Keratinocyte (primary cell): Measurements from ENCODE around the gene DLG1. TPM values are rescaled to one million over a fixed set of nuclear protein-coding genes. Genes with fewer than 3 reads are reported as not detected.

Experiments
- DNase-seq: peaks from one replicate; pipeline ENCODE4 v3.0.0-alpha.2; 2011; ENCODE audit warnings: low read depth, missing footprints, low spot score
- FAIRE-seq: peaks from 2 replicates; lab custom pipeline; 2011; peaks lifted over from hg19 to GRCh38; lab: Jason Lieb, UNC
- H2AFZ ChIP-seq: 2 replicates; pipeline ENCODE4 v1.6.0; 2012; ENCODE audit warnings: low read length, control low read depth, inconsistent platforms; ENCODE audit not compliant: control insufficient read depth
- H3K27ac ChIP-seq: 2 replicates; pipeline ENCODE4 v1.5.1; 2011; ENCODE audit warnings: low read length; ENCODE audit not compliant: control insufficient read depth, insufficient read depth
- H3K27me3 ChIP-seq: 3 replicates; pipeline ENCODE4 v1.6.0; 2011; ENCODE audit warnings: low read length; ENCODE audit not compliant: control insufficient read depth, insufficient read depth; ENCODE audit errors: extremely low read depth
- H3K36me3 ChIP-seq, 2 experiments: 2 replicates in 1 of 2; 3 replicates in 1 of 2; pipeline ENCODE4 v1.5.1; 2011; ENCODE audit warnings: low read length in 2 of 2, mild to moderate bottlenecking in 1 of 2; ENCODE audit not compliant: control insufficient read depth in 2 of 2, insufficient read depth in 2 of 2; ENCODE audit errors: extremely low read depth in 1 of 2
- H3K4me1 ChIP-seq: 3 replicates; pipeline ENCODE4 v1.5.1; 2011; ENCODE audit warnings: low read length; ENCODE audit not compliant: control insufficient read depth, insufficient read depth; ENCODE audit errors: extremely low read depth
- H3K4me2 ChIP-seq: 3 replicates; pipeline ENCODE4 v1.6.0; 2011; ENCODE audit warnings: low read depth, low read length; ENCODE audit not compliant: control insufficient read depth, insufficient read depth; ENCODE audit errors: extremely low read depth
- H3K4me3 ChIP-seq, 3 experiments: fragments of 200-600 bp in 1 of 3; sonication (generic) in 1 of 3; 2 replicates in 2 of 3; 3 replicates in 1 of 3; pipeline ENCODE4 v1.5.1; 2011 to 2016; ENCODE audit warnings: low read length in 3 of 3, mild to moderate bottlenecking in 3 of 3, control low read depth in 2 of 3, inconsistent platforms in 1 of 3, low read depth in 1 of 3, mixed read lengths in 1 of 3, mixed run types in 1 of 3, moderate library complexity in 1 of 3; ENCODE audit not compliant: control insufficient read depth in 2 of 3, insufficient read depth in 2 of 3; ENCODE audit errors: extremely low read depth in 1 of 3
- H3K79me2 ChIP-seq: 2 replicates; pipeline ENCODE4 v1.6.0; 2012; ENCODE audit warnings: low read length; ENCODE audit not compliant: control insufficient read depth, insufficient read depth
- H3K9ac ChIP-seq: 3 replicates; pipeline ENCODE4 v1.6.0; 2011; ENCODE audit warnings: low read length; ENCODE audit not compliant: control insufficient read depth, insufficient read depth; ENCODE audit errors: extremely low read depth
- H3K9me1 ChIP-seq: 3 replicates; pipeline ENCODE4 v1.6.0; 2011; ENCODE audit warnings: low read length; ENCODE audit not compliant: control insufficient read depth, insufficient read depth; ENCODE audit errors: extremely low read depth
- H3K9me3 ChIP-seq: 2 replicates; pipeline ENCODE4 v1.5.1; 2012; ENCODE audit warnings: low read depth, low read length; ENCODE audit not compliant: control insufficient read depth
- H4K20me1 ChIP-seq: 3 replicates; pipeline ENCODE4 v1.6.0; 2011; ENCODE audit warnings: low read length; ENCODE audit not compliant: control insufficient read depth, insufficient read depth; ENCODE audit errors: extremely low read depth
- EZH2 ChIP-seq: IDR thresholded peaks from one replicate; pipeline ENCODE4 v1.6.1; 2012; ENCODE audit warnings: inconsistent platforms, mild to moderate bottlenecking, low read length, moderate library complexity
- dilution Hi-C: fragments of 300-500 bp; cut with MboI; formaldehyde crosslinking; loops from one replicate; pipeline ENCODE4 v1.7.0; 2020; ENCODE audit warnings: low sequenced_read_pairs; ENCODE audit not compliant: extremely low pct_ligation_motif_present
- polyA plus RNA-seq, 5 experiments: library from polyadenylated mRNA; depleted of rRNA in 3 of 5; stranded (reverse) in 3 of 5; stranded (forward) in 1 of 5; unstranded in 1 of 5; fragments of >200 nt; gene quantifications; 1 replicate in 1 of 5; 2 replicates in 3 of 5; 3 replicates in 1 of 5; pipeline versions ENCODE4 v1.2.1 to v1.2.3, GENCODE V29; 2011 to 2012; ENCODE audit warnings: missing spikeins in 2 of 5, low read depth in 1 of 5, low replicate concordance in 1 of 5
- TF ChIP-seq, protein P1 (sequence below), 3 experiments: IDR thresholded peaks in 1 of 3; conservative IDR thresholded peaks in 1 of 3; optimal IDR thresholded peaks in 1 of 3; 2 replicates in 2 of 3; 3 replicates in 1 of 3; pipeline versions ENCODE3 to v1.5.1; 2011; ENCODE audit warnings: low read length in 3 of 3, mild to moderate bottlenecking in 3 of 3, moderate library complexity in 2 of 3, control low read depth in 1 of 3, inconsistent platforms in 1 of 3; ENCODE audit not compliant: insufficient read depth in 2 of 3; ENCODE audit errors: extremely low read depth in 1 of 3

DLG1 gene
- polyA plus RNA-seq, 1 donor (not counting 4 experiments of a cell fraction or from before 2014, with no cell fraction given), result 139 TPM

- no peak overlapping the region for H2AFZ ChIP-seq
- no peaks in the 10 kb centered on the region for H3K9me3 ChIP-seq
- dilution Hi-C loops, result no loop called here
- peak; percentile 53 for FAIRE-seq
- peaks cover 3 to 8% of the 10 kb centered on the region in 2 experiments for H3K36me3 ChIP-seq
- H3K79me2 ChIP-seq, result peaks cover 87% of the 10 kb centered on the region
- peaks cover 12% of the 10 kb centered on the region for H4K20me1 ChIP-seq
- H3K27ac ChIP-seq, result no peak overlapping the region
- H3K4me1 ChIP-seq, result peaks cover 6% of the 10 kb centered on the region
- no peak overlapping the region for H3K9ac ChIP-seq
- H3K27me3 ChIP-seq, result no peaks in the 10 kb centered on the region
- TF ChIP-seq, protein P1, sequence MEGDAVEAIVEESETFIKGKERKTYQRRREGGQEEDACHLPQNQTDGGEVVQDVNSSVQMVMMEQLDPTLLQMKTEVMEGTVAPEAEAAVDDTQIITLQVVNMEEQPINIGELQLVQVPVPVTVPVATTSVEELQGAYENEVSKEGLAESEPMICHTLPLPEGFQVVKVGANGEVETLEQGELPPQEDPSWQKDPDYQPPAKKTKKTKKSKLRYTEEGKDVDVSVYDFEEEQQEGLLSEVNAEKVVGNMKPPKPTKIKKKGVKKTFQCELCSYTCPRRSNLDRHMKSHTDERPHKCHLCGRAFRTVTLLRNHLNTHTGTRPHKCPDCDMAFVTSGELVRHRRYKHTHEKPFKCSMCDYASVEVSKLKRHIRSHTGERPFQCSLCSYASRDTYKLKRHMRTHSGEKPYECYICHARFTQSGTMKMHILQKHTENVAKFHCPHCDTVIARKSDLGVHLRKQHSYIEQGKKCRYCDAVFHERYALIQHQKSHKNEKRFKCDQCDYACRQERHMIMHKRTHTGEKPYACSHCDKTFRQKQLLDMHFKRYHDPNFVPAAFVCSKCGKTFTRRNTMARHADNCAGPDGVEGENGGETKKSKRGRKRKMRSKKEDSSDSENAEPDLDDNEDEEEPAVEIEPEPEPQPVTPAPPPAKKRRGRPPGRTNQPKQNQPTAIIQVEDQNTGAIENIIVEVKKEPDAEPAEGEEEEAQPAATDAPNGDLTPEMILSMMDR (optimal IDR thresholded peaks at IDR 0.05 in 1 of 3, IDR thresholded peaks at IDR 0.05 in 1 of 3, conservative IDR thresholded peaks at IDR 0.05 in 1 of 3; ENCODE audit: extremely low read depth in 1 of 3, insufficient read depth in 2 of 3, low read length in 3 of 3), result peak in 2 of 3 experiments; percentile 61 to 70
- no peak for TF ChIP-seq EZH2
- no peaks in the 10 kb centered on the region for H3K9me1 ChIP-seq
- DNase-seq, result peak; percentile 17
- no peak overlapping the region for H3K4me3 ChIP-seq
- H3K4me2 ChIP-seq, result no peak overlapping the region
Observed at GRCh38 chr3:197186887-197187588, 111.4 kb downstream of the DLG1 start.

- H3K4me1 ChIP-seq, result no peaks in the 10 kb centered on the region
- H3K4me2 ChIP-seq, result no peak overlapping the region
- H3K27ac ChIP-seq, result no peak overlapping the region
- no peak overlapping the region for H2AFZ ChIP-seq
- H3K36me3 ChIP-seq, result peaks cover 2 to 3% of the 10 kb centered on the region in 2 experiments
- no peak overlapping the region for H3K9ac ChIP-seq
- FAIRE-seq (peak; percentile 52), DNase-seq (no peak)
- no peaks in the 10 kb centered on the region for H3K27me3 ChIP-seq
- H3K9me3 ChIP-seq, result no peaks in the 10 kb centered on the region
- dilution Hi-C loops, result no loop called here
- H3K79me2 ChIP-seq, result peaks cover 85% of the 10 kb centered on the region
- H4K20me1 ChIP-seq, result peaks cover 8% of the 10 kb centered on the region
- no peak for TF ChIP-seq EZH2
- TF ChIP-seq, protein P1 (optimal IDR thresholded peaks at IDR 0.05 in 1 of 3, IDR thresholded peaks at IDR 0.05 in 1 of 3, conservative IDR thresholded peaks at IDR 0.05 in 1 of 3; ENCODE audit: extremely low read depth in 1 of 3, insufficient read depth in 2 of 3, low read length in 3 of 3), result no peak
- H3K4me3 ChIP-seq, result no peak overlapping the region
- H3K9me1 ChIP-seq, result peaks cover 2% of the 10 kb centered on the region
Observed at GRCh38 chr3:197183582-197183981, 114.8 kb downstream of the DLG1 start.
